HepG2 (cell line): Measurements from ENCODE around the gene PODN. TPM values are rescaled to one million over a fixed set of nuclear protein-coding genes. Genes with fewer than 3 reads are reported as not detected.

Experiments
- ATAC-seq: fragments of 200-7000 bp; cut with Tn5 transposase; 3 replicates; pipeline ENCODE4 v1.9.1; 2020; ENCODE audit warnings: mild to moderate bottlenecking, moderate library complexity
- BruUV-seq: library from RNA; stranded (reverse); fragments of 400-500 nt; replicated peaks from 2 replicates; lab custom pipeline; 2021; lab: Mats Ljungman, UMichigan
- CTCF ChIA-PET: fragments of 300-600 bp; formaldehyde crosslinking; extraction: SDS; loops from one replicate; lab custom pipeline; 2021; ENCODE audit warnings: low total read pairs, inconsistent platforms, low intra/inter-chr PET ratio; lab: Yijun Ruan, JAX
- POLR2A ChIA-PET: fragments of 350-600 bp; sonication (Branson Sonifier 250); formaldehyde crosslinking; loops from one replicate; lab custom pipeline; 2020; ENCODE audit warnings: antibody characterized with exemption, inconsistent platforms; lab: Yijun Ruan, JAX
- DNase-seq: peaks from one replicate; pipeline ENCODE4 v3.0.0-alpha.2; 2015; ENCODE audit warnings: low spot score
- FAIRE-seq: peaks from 3 replicates; lab custom pipeline; 2011; peaks lifted over from hg19 to GRCh38; lab: Jason Lieb, UNC
- H2AFZ ChIP-seq: one replicate; pipeline ENCODE4 v1.6.1; 2011; ENCODE audit warnings: low read length, inconsistent platforms
- H3K27ac ChIP-seq: fragments of 300-600 bp; 3 replicates; pipeline ENCODE4 v1.8.0; 2011; ENCODE audit warnings: mixed run types, mild to moderate bottlenecking, mixed read lengths, low read length, inconsistent platforms; ENCODE audit not compliant: insufficient read depth; ENCODE audit errors: extremely low read length
- H3K27me3 ChIP-seq, 2 experiments: fragments of 200-600 bp in 1 of 2; 2 replicates in 1 of 2; 3 replicates in 1 of 2; pipeline versions ENCODE4 v1.6.0 to v1.8.0; 2011; ENCODE audit warnings: low read length in 2 of 2, mild to moderate bottlenecking in 2 of 2, moderate library complexity in 2 of 2, inconsistent platforms in 1 of 2; ENCODE audit not compliant: insufficient read depth in 2 of 2, control insufficient read depth in 1 of 2
- H3K36me3 ChIP-seq, 2 experiments: fragments of 200-600 bp in 1 of 2; replicated peaks in 1 of 2; 2 replicates in 1 of 2; 3 replicates in 1 of 2; pipeline versions ENCODE4 v1.5.1 to v1.8.0; 2011; ENCODE audit warnings: low read length in 2 of 2, inconsistent platforms in 1 of 2; ENCODE audit not compliant: insufficient read depth in 2 of 2, control insufficient read depth in 1 of 2
- H3K4me1 ChIP-seq: 2 replicates; pipeline ENCODE4 v1.5.1; 2012; ENCODE audit warnings: low read length, inconsistent platforms; ENCODE audit not compliant: insufficient read depth
- H3K4me2 ChIP-seq: 2 replicates; pipeline ENCODE4 v1.6.0; 2011; ENCODE audit warnings: low read depth, low read length, inconsistent platforms
- H3K4me3 ChIP-seq, 3 experiments: fragments of 200-600 bp in 1 of 3; sonication (generic), shearing (Covaris generic) in 1 of 3; replicated peaks in 1 of 3; 2 replicates each; pipeline ENCODE4 v1.5.1; 2011 to 2016; ENCODE audit warnings: low read length in 3 of 3, inconsistent platforms in 2 of 3, low read depth in 2 of 3, mild to moderate bottlenecking in 2 of 3, control low read depth in 1 of 3, mixed read lengths in 1 of 3; ENCODE audit not compliant: insufficient read depth in 1 of 3
- H3K79me2 ChIP-seq: one replicate; pipeline ENCODE4 v1.6.1; 2011; ENCODE audit warnings: low read length, inconsistent platforms; ENCODE audit not compliant: insufficient read depth
- H3K9ac ChIP-seq: 2 replicates; pipeline ENCODE4 v1.6.0; 2011; ENCODE audit warnings: mild to moderate bottlenecking, low read depth, low read length, inconsistent platforms; ENCODE audit not compliant: insufficient read depth
- H3K9me3 ChIP-seq: 2 replicates; pipeline ENCODE4 v1.5.1; 2012; ENCODE audit warnings: mild to moderate bottlenecking, low read length
- H4K20me1 ChIP-seq: 2 replicates; pipeline ENCODE4 v1.6.0; 2011; ENCODE audit warnings: inconsistent platforms, mild to moderate bottlenecking, low read length, moderate library complexity; ENCODE audit not compliant: insufficient read depth
- ATF3 ChIP-seq: sonication (generic); formaldehyde crosslinking; IDR thresholded peaks from 2 replicates; pipeline ENCODE4 v1.4.0; 2020; ENCODE audit warnings: missing genetic modification reagents
- FUBP1 ChIP-seq: sonication (generic); formaldehyde crosslinking; IDR thresholded peaks from 2 replicates; pipeline ENCODE4 v1.5.1; 2020; ENCODE audit warnings: missing genetic modification reagents, mild to moderate bottlenecking, borderline replicate concordance
- JARID2 ChIP-seq: sonication (generic); formaldehyde crosslinking; IDR thresholded peaks from 2 replicates; pipeline ENCODE4 v1.8.1; 2023; ENCODE audit warnings: missing genetic modification reagents, inconsistent platforms; ENCODE audit not compliant: insufficient replicate concordance
- JDP2 ChIP-seq: sonication (generic); formaldehyde crosslinking; IDR thresholded peaks from 2 replicates; pipeline ENCODE4 v1.8.1; 2022; ENCODE audit warnings: missing genetic modification reagents, borderline replicate concordance
- RXRA ChIP-seq: sonication (generic); formaldehyde crosslinking; IDR thresholded peaks from 2 replicates; pipeline ENCODE4 v1.5.1; 2020; ENCODE audit warnings: missing genetic modification reagents
- SP1 ChIP-seq, 2 experiments: fragments of 450-650 bp in 1 of 2; sonication (generic) in 1 of 2; formaldehyde crosslinking in 1 of 2; IDR thresholded peaks; 2 replicates each; pipeline versions ENCODE4 v1.4.0 to v1.6.1; 2016 to 2020; ENCODE audit warnings: missing genetic modification reagents in 1 of 2
- TAF15 ChIP-seq: fragments of 200-400 bp; formaldehyde crosslinking; IDR thresholded peaks from one replicate; pipeline ENCODE4 v1.6.1; 2018; ENCODE audit warnings: mild to moderate bottlenecking, low read depth, low read length; ENCODE audit not compliant: poor library complexity, severe bottlenecking
- TBX2 ChIP-seq: sonication (generic); formaldehyde crosslinking; IDR thresholded peaks from 2 replicates; pipeline ENCODE4 v1.5.0; 2020; ENCODE audit warnings: missing genetic modification reagents, mild to moderate bottlenecking, borderline replicate concordance
- YEATS4 ChIP-seq: sonication (generic); formaldehyde crosslinking; IDR thresholded peaks from 2 replicates; pipeline ENCODE4 v1.4.0; 2020; ENCODE audit warnings: missing genetic modification reagents, borderline replicate concordance
- ZNF367 ChIP-seq: sonication (generic); formaldehyde crosslinking; IDR thresholded peaks from 2 replicates; pipeline ENCODE4 v1.4.0; 2020; ENCODE audit warnings: missing genetic modification reagents, borderline replicate concordance
- WGBS: methylation state at CpG from one replicate; pipeline ENCODE4 v1.1.6; 2017; ENCODE audit warnings: low lambda C conversion rate; 5-methylcytosine and 5-hydroxymethylcytosine counted together
- in situ Hi-C: cut with HindIII; loops from 2 replicates; pipeline ENCODE4 v1.10.0; 2017; ENCODE audit warnings: low pct_unique_long_range_greater_than_20kb; ENCODE audit not compliant: extremely low pct_ligation_motif_present
- intact Hi-C: fragments of 100-400 bp; cut with micrococcal nuclease; formaldehyde crosslinking; loops from one replicate; pipeline ENCODE4 v1.10.0; 2022; ENCODE audit not compliant: unreplicated experiment
- polyA plus RNA-seq, 8 experiments: library from polyadenylated mRNA; depleted of rRNA in 3 of 8; stranded (reverse) in 7 of 8; unstranded in 1 of 8; fragments of >200 nt; fragmentation: Illumina TruSeq in 4 of 8; extraction: Trizol in 4 of 8; gene quantifications; 2 replicates each; pipeline versions ENCODE4 v1.2.1 to v1.2.3, GENCODE V29; 2011 to 2016; ENCODE audit warnings: low read depth in 4 of 8, missing spikeins in 1 of 8, mixed read lengths in 1 of 8; ENCODE audit not compliant: insufficient read depth in 1 of 8
- total RNA-seq, 5 experiments: library from RNA; depleted of rRNA; stranded (reverse); fragments of >200 nt; fragmentation: Illumina TruSeq; extraction: Trizol; gene quantifications; 2 replicates each; pipeline ENCODE4 v1.2.3, GENCODE V29; 2016; ENCODE audit warnings: low read depth in 1 of 5

The PODN gene
- total and polyA plus RNA-seq, 2 of the 13 experiments (the other 11 are each of a cell fraction or from before 2014, with no cell fraction given), result 0.13 TPM; not detected in 1

GRCh38 chr1:53081384-53082066, 19.5 kb downstream of the PODN start:
- H3K27ac ChIP-seq, result no peak overlapping the region
- no peak overlapping the region for H3K4me2 ChIP-seq
- intact Hi-C loops (loop anchor here (10.0 kb wide), 1 partner anchor 103 kb away; no protein-coding TSS in a partner anchor), in situ Hi-C loops (no loop called here)
- H3K4me1 ChIP-seq, result peaks cover 39% of the 10 kb centered on the region
- no peaks in the 10 kb centered on the region for H4K20me1 ChIP-seq
- ATAC-seq (no peak), DNase-seq (no peak), FAIRE-seq (no peak)
- no TSS peak for BruUV-seq
- H3K27me3 ChIP-seq, result peaks cover 18 to 77% of the 10 kb centered on the region in 2 experiments
- no peak overlapping the region for H3K4me3 ChIP-seq
- H3K9ac ChIP-seq, result no peak overlapping the region
- no peaks in the 10 kb centered on the region for H3K36me3 ChIP-seq
- no peaks in the 10 kb centered on the region for H3K9me3 ChIP-seq
- WGBS, result 63% methylated on average over 12 of the region's 14 CpGs
- H2AFZ ChIP-seq, result no peak overlapping the region
- ChIA-PET CTCF (no interaction called here), POLR2A (no interaction called here)
- TF ChIP-seq TAF15 (no peak), JDP2 (CRISPR knock-in tag) (no peak), ZNF367 (CRISPR knock-in tag) (no peak), YEATS4 (CRISPR knock-in tag) (no peak), JARID2 (CRISPR knock-in tag) (no peak), RXRA (no peak), ATF3 (no peak), FUBP1 (CRISPR knock-in tag) (no peak), TBX2 (no peak), SP1 (IDR thresholded peaks at IDR 0.05) (no peak), SP1 (CRISPR knock-in tag; IDR thresholded peaks at IDR 0.05) (no peak)
- H3K79me2 ChIP-seq, result no peaks in the 10 kb centered on the region
